ENCODE measurements around the gene SLC24A1.
"Not testable (repeated sequence)": the region's sequence is repeated elsewhere in the genome, so short reads cannot be mapped to it uniquely, and the experiment has no call there.

The SLC24A1 gene

GRCh38 chr15:65621638-65622037 lies at the start of gene SLC24A1:
Gene SLC24A1, plus strand, starts transcription at chr15:65621938. Its CDS starts 2,143 bp downstream, at chr15:65624081.
- DNase-seq (ENCODE audit: low spot score): no peak

DNA sequence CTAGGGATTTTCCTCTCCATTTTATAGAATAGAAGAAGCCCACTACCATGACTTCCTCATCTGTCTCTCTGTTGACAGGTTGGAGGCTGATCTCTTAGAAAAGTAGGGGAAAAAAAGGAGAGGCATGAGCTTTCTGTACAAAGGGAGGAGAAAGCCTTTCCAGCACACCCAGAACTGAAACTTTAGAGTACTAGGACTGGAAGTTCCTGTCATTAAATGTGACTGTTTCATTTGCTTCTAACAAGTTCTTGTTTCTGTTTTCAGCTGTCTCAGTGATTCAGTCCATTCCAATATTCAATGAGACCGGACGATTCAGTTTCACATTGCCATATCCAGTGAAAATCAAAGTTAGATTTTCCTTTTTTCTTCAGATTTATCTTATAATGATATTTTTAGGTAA lies 49.8 kb upstream of the SLC24A1 start:
- no peak for DNase-seq (ENCODE audit: low spot score)

- no peak for DNase-seq (ENCODE audit: low spot score)
These were observed 45.1 kb upstream of the SLC24A1 start for GRCh38 chr15:65576664-65577063.

DNA sequence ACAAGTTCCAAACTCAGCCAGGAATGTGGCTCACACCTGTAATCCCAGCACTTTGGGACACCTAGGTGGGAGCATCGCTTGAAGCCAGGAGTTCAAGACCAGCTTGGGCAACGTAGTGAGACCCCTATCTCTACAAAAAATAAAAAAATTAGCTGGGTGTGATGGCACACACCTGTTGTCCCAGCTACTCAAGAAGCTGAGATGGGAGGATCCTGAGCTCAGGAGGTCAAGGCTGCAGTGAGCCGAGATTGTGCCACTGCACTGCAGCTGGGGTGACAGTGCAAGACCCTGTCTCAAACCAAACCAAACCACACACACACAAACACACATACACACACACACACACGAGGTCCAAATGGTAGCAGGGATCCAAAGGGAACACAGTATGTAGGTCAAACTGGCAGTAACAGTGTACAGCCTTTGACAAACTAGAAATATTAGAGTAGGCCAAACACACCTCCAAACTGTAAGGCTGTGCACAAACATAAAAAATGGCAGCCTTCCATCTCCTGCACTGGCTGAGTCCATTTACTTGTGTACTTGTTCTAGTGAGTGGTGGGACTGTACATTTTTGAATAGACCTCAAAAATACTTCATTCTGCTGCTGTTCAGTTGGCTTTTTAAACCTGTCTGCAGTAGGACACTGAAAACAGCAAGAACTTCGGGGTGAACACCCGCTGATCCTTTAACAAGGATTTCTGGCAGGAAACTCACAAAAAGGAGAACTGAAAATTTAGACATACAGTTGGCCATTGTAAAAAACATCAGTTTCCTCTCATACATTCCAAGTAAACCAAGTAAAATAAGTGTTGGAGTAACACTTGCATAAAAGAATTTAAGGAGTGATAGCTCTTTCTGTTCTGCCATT lies 44.4 kb upstream of the SLC24A1 start:
- no peak for DNase-seq (ENCODE audit: low spot score)

GRCh38 chr15:65578904-65579728 lies 42.6 kb upstream of the SLC24A1 start:
- peak; percentile 14 for DNase-seq (ENCODE audit: low spot score)

GRCh38 chr15:65579762-65580161 lies 42.0 kb upstream of the SLC24A1 start:
- no peak for DNase-seq (ENCODE audit: low spot score)

- DNase-seq (ENCODE audit: low spot score): no peak
These were observed 41.5 kb upstream of the SLC24A1 start for GRCh38 chr15:65580287-65580686.

DNA sequence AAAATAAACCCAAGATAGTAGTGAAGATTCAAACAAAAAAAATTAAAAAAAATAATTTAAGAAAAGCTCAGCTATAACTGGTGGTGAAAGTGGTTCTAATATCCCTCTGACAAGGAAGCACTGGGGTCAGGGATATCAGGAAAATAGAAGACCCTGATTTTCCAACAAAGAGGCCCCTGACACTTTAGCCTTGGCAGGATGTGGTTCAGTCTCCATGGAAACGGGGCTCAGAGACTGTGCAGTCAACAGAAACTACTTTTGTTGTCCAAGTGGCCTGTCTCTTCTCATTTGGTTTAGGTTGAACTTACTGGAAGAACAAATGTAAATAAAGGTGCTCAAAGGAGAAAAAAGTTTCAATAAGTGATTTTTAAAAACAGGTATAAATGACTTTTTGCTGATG lies 38.0 kb upstream of the SLC24A1 start:
- DNase-seq (ENCODE audit: low spot score): no peak

DNA sequence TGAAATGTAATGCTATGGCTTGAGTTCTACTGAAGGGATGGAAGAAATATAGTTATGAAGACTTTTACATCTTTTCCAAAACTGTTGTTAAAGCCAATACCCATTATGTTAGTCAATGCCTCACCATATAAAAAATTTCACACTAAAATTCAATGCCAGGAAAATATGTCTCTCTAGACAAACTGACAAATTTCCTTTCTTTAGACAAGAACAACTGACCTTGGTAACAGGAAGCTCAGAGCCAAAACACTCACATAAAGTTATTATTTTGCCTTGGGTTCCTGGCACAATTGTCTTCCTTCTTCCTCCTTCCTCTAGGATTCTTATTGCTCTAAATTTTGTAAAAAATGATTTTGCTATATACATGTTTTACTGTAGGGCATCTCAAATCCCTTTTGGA lies 37.5 kb upstream of the SLC24A1 start:
- DNase-seq (ENCODE audit: low spot score): no peak

GRCh38 chr15:65587094-65587493 lies 34.6 kb upstream of the SLC24A1 start:
- no peak for DNase-seq (ENCODE audit: low spot score)

DNA sequence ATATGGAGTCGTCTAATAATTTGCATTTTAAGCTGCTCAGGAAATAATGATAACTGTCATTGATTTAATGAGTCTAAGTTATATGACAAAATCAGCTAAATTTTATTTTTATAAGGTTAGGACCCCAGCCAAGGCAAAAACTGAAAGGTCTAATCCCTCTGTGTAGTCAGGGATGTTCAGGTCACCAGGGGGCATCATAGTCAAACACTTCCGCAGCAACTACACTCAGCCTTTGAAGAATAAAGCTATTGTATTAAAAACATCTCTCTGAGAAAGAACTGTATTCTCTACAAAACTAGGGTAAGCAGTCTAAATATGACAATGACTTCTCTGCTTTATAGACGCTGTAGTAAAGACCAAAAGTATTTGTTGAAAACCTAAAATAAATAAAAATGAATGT lies 25.8 kb upstream of the SLC24A1 start:
- DNase-seq (ENCODE audit: low spot score): peak; percentile 23

DNA sequence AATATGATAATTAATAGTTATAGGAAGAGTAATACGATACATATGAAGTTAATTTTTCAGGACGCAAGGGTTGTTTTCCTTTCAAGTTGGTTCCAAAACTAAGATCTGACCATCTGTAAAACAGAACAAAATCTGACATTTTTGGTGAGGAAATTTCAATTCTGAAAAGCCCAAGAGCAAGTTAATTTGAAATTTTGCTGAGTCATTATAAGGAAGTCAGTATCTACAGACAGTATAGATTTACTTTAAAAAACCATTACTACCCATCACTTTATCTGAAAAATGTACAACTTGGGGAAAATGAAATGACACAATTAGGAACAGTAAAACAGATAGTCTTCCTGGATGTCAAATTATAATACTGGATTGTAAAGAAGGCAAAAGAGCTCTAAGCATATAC lies 23.3 kb upstream of the SLC24A1 start:
- no peak for DNase-seq (ENCODE audit: low spot score)

DNA sequence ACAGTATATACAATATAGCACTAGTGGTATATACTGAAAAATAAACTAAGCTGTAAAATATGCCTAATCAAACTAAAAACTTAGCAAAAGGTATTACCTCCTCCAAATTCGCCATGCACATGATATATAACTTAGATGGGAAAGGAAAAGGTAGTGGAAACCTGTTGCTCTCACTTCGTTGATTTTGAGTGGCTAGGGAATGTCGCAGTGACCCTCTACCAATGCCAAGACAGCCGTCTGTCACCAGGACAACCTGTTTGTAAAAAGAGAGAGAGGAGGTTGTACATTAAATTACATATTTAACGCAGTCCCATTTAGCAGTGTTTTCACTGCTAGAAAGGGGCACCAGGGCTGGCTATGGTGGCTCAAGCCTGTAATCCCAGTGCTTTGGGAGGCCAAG lies 22.1 kb upstream of the SLC24A1 start:
- DNase-seq (ENCODE audit: low spot score): no peak

DNA sequence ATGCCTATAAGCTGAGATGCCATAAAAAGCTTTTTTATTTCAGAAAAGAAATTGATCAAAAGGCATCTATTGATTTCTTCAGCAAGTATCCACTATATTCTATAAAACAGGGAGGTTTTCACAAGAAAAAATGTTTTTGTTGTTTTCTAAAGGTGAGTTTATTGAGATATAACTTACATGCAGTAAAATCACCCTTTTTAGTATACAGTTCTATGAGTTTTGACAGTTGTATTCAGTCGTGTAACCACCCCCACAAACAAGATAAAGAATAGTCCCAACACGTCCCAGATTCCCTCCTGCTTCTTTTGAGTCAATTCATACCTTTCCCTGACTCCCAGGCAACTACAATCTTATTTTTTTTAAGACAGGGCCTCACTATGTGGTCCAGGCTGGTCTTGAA lies 18.6 kb upstream of the SLC24A1 start:
- no peak for DNase-seq (ENCODE audit: low spot score)

- no peak for DNase-seq (ENCODE audit: low spot score)
These were observed 18.2 kb upstream of the SLC24A1 start for GRCh38 chr15:65603559-65603958.

DNA sequence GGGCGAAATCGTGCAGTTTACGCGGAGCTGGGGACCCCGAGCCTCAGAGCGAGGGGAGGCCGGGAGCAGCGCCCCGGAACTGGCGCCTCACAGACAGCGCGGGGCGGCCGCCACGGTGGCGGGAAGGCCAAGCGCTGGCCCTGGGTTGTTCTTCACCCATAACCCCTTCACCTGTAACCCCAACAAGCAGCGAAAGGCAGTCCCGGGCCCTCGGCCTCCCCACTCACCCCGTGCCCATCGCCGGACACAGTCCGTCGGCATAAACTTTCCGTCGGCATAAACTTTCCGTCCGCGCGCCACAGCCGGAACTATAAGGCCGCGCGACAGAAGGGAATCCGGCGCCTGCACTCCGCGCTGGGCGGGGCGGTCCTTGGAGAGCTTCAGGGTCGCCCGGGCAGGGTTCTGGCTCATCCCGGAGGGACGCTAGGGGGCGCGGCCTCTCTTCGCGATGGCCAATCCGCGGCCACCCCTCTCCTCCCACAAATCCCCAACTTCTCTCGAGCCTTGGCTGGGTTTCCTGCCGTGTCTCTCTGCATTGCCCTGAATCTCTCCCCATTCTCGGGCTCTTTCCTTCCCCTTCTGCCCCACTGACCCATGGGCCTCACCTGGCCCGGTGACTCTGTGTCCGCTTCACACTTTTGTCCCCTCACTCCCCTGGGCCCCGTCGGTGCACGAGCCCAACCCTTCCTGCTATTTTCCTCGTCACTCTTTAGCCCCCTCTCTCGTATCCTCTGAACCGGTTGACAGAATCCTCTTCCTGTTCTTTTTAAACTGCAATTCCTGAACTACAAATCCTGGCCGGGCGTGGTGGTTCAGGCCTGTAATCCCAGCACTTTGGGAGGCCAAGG lies 10.6 kb upstream of the SLC24A1 start, which contains the start of gene INTS14:
TSS of gene INTS14 (minus strand) at position 261 of the 848 bp plus-strand sequence. CDS start 3,751 bp downstream, outside the sequence.
- peak; percentile 97 for DNase-seq (ENCODE audit: low spot score)

- DNase-seq (ENCODE audit: low spot score): peak; percentile 5
These were observed 9.7 kb upstream of the SLC24A1 start for GRCh38 chr15:65611888-65612615.

DNA sequence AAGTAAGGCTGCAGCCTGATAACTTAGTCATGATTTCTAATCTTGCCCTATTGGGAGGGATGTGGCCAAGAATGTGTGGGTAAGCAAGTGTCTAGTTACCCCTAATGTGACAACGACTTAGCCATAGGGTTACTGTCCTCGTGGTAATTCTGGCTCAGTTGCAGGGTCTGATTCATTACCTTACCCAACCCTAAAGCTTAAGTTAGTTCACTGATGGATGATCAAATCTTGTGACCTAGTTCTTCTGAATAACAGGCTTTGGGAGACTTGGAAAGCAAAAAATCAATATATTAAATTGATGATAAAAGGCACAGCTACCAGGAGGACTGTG lies 9.2 kb upstream of the SLC24A1 start:
- no peak for DNase-seq (ENCODE audit: low spot score)

- no peak for DNase-seq (ENCODE audit: low spot score)
These were observed 8.6 kb upstream of the SLC24A1 start for GRCh38 chr15:65612949-65613744.

- not testable (repeated sequence) for DNase-seq (ENCODE audit: low spot score)
These were observed 5.9 kb upstream of the SLC24A1 start for GRCh38 chr15:65615887-65616286.
